ENCODE measurements around the gene TACR3. TPM values are rescaled to one million over a fixed set of nuclear protein-coding genes. Genes with fewer than 3 reads are reported as not detected.

Gene TACR3
- polyA plus RNA-seq, 3 donors, result not detected

DNA sequence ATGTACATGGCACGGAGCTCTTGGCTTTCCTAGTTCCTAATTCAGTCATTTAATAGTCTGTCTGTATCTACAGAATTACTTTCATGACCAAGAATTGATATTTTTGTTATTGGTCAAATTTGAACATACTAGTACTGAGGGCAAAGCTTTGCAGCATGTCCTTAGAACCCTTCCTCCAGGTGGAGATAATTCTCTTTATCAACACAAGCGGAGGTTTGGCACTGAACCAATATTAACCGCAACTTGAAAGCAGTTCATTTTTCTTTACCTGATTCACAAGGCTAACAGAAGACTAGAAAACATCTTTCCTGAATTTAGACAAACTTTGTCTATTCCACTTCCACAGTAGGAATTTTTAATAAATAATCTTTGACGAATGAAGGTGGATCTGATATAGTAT, 73.8 kb downstream of the TACR3 start:
- Mint-ChIP-seq H3K27ac (no peak overlapping the region), H3K4me3 (no peak overlapping the region), H3K9me3 (peaks cover 0 to 10% (median under 1%) of the 10 kb centered on the region in 7 donors), H3K36me3 (no peaks in the 10 kb centered on the region), H3K4me1 (no peaks in the 10 kb centered on the region), H3K27me3 (ENCODE audit: low read depth in 3 of 3) (peaks cover 0 to under 1% (median 0%) of the 10 kb centered on the region in 3 donors)
- no peaks in the 10 kb centered on the region for H4K20me1 ChIP-seq (ENCODE audit: insufficient read depth, low read length)
- H3K4me3 ChIP-seq (replicated peaks in 1 of 3; ENCODE audit: low read depth in 2 of 3, low read length in 3 of 3), result no peak overlapping the region
- H3K79me2 ChIP-seq (ENCODE audit: insufficient read depth, low read length), result no peaks in the 10 kb centered on the region
- H3K36me3 ChIP-seq (replicated peaks in 1 of 2; ENCODE audit: control insufficient read depth in 1 of 2, insufficient read depth in 2 of 2, low read length in 2 of 2), result no peaks in the 10 kb centered on the region
- TF ChIP-seq, protein P1, sequence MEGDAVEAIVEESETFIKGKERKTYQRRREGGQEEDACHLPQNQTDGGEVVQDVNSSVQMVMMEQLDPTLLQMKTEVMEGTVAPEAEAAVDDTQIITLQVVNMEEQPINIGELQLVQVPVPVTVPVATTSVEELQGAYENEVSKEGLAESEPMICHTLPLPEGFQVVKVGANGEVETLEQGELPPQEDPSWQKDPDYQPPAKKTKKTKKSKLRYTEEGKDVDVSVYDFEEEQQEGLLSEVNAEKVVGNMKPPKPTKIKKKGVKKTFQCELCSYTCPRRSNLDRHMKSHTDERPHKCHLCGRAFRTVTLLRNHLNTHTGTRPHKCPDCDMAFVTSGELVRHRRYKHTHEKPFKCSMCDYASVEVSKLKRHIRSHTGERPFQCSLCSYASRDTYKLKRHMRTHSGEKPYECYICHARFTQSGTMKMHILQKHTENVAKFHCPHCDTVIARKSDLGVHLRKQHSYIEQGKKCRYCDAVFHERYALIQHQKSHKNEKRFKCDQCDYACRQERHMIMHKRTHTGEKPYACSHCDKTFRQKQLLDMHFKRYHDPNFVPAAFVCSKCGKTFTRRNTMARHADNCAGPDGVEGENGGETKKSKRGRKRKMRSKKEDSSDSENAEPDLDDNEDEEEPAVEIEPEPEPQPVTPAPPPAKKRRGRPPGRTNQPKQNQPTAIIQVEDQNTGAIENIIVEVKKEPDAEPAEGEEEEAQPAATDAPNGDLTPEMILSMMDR (IDR thresholded peaks at IDR 0.05), result no peak
- H3K9ac ChIP-seq (ENCODE audit: insufficient read depth, low read length, poor library complexity, severe bottlenecking), result no peak overlapping the region
- H3K27me3 ChIP-seq (ENCODE audit: control insufficient read depth in 2 of 2, insufficient read depth in 2 of 2, low read length in 2 of 2), result no peaks in the 10 kb centered on the region
- no peaks in the 10 kb centered on the region for H3K4me1 ChIP-seq (ENCODE audit: control insufficient read depth in 1 of 2, insufficient read depth in 2 of 2, low read length in 2 of 2)
- DNase-seq, result no peak
- peaks cover 0 to 2% of the 10 kb centered on the region in 2 donors for H3K9me3 ChIP-seq (replicated peaks in 1 of 2; ENCODE audit: control insufficient read depth in 1 of 2, insufficient read depth in 1 of 2, low read length in 2 of 2)
- 100% methylated on average over 1 of the region's 4 CpGs for WGBS (ENCODE audit: insufficient coverage)
- H3K4me2 ChIP-seq (replicated peaks; ENCODE audit: extremely low read depth, low read length, poor library complexity, severe bottlenecking), result no peak overlapping the region
- intact Hi-C loops (cut with micrococcal nuclease), result no loop called here
- no peak overlapping the region for H3K27ac ChIP-seq (ENCODE audit: low read depth in 1 of 2, low read length in 2 of 2)
- no peak overlapping the region for H2AFZ ChIP-seq (ENCODE audit: insufficient read depth, low read depth, low read length, poor library complexity, severe bottlenecking)

DNA sequence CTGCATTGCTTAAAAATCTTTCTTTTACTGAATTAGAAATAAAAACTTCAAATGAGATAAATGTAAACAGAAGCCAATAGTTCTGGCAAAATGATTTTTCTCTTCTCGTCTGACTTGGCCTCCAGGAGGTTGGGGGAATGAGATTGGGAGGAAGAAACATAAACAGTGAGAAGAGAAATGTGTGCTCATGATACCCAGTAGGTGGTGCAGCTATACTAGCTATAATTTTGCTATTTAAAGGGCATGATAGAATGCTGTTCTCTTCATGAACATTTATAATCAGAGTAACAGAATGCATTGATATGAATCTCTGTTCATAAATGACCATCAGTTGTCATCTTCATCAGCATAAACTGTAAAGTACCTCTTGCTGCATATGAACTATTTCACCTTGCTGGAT, 85.5 kb downstream of the TACR3 start:
- Histone ChIP-seq H3K79me2 (ENCODE audit: insufficient read depth, low read length) (no peaks in the 10 kb centered on the region), H3K36me3 (replicated peaks in 1 of 2; ENCODE audit: control insufficient read depth in 1 of 2, insufficient read depth in 2 of 2, low read length in 2 of 2) (no peaks in the 10 kb centered on the region), H4K20me1 (ENCODE audit: insufficient read depth, low read length) (no peaks in the 10 kb centered on the region), H2AFZ (ENCODE audit: insufficient read depth, low read depth, low read length, poor library complexity, severe bottlenecking) (no peak overlapping the region), H3K4me3 (replicated peaks in 1 of 3; ENCODE audit: low read depth in 2 of 3, low read length in 3 of 3) (no peak overlapping the region), H3K9me3 (replicated peaks in 1 of 2; ENCODE audit: control insufficient read depth in 1 of 2, insufficient read depth in 1 of 2, low read length in 2 of 2) (no peaks in the 10 kb centered on the region), H3K9ac (ENCODE audit: insufficient read depth, low read length, poor library complexity, severe bottlenecking) (no peak overlapping the region), H3K4me2 (replicated peaks; ENCODE audit: extremely low read depth, low read length, poor library complexity, severe bottlenecking) (no peak overlapping the region), H3K27me3 (ENCODE audit: control insufficient read depth in 2 of 2, insufficient read depth in 2 of 2, low read length in 2 of 2) (no peaks in the 10 kb centered on the region), H3K27ac (ENCODE audit: low read depth in 1 of 2, low read length in 2 of 2) (no peak overlapping the region), H3K4me1 (ENCODE audit: control insufficient read depth in 1 of 2, insufficient read depth in 2 of 2, low read length in 2 of 2) (no peaks in the 10 kb centered on the region)
- DNase-seq, result no peak
- Mint-ChIP-seq H3K4me3 (no peak overlapping the region), H3K27me3 (ENCODE audit: low read depth in 3 of 3) (peaks cover 0 to 1% (median 0%) of the 10 kb centered on the region in 3 donors), H3K4me1 (no peaks in the 10 kb centered on the region), H3K27ac (no peak overlapping the region), H3K36me3 (no peaks in the 10 kb centered on the region), H3K9me3 (peaks cover 0 to 5% (median 2%) of the 10 kb centered on the region in 7 donors)
- no CpG with 5 or more reads among the region's 1 CpG for WGBS (ENCODE audit: insufficient coverage)
- TF ChIP-seq, protein P1 (IDR thresholded peaks at IDR 0.05), result no peak
- intact Hi-C loops (cut with micrococcal nuclease), result no loop called here

Measured in CD14-positive monocyte (primary cell).